Liver (tissue), 9 donors: ENCODE data around the gene RALGPS2. TPM values are rescaled to one million over a fixed set of nuclear protein-coding genes. Genes with fewer than 3 reads are reported as not detected.

Experiments used
- DNase-seq: peaks from one replicate; pipeline ENCODE4 v3.0.0-alpha.2; 2017; ENCODE audit warnings: low spot score
- H3K27ac ChIP-seq, 2 donors: one replicate each; pipeline ENCODE4 v1.7.0; 2013; ENCODE audit warnings: inconsistent platforms in 2 of 2, low read length in 2 of 2, control low read depth in 1 of 2, low read depth in 1 of 2, mild to moderate bottlenecking in 1 of 2
- H3K27me3 ChIP-seq, 4 donors: one replicate each; pipeline versions ENCODE4 v1.6.1 to v1.7.0; 2013; ENCODE audit warnings: low read length in 3 of 4, inconsistent platforms in 1 of 4, mild to moderate bottlenecking in 1 of 4, moderate library complexity in 1 of 4; ENCODE audit not compliant: control insufficient read depth in 4 of 4, insufficient read depth in 4 of 4
- H3K36me3 ChIP-seq, 4 donors: one replicate each; pipeline versions ENCODE4 v1.6.1 to v1.7.0; 2013; ENCODE audit warnings: low read length in 3 of 4, mild to moderate bottlenecking in 3 of 4, low read depth in 1 of 4, moderate library complexity in 1 of 4; ENCODE audit not compliant: control insufficient read depth in 4 of 4, insufficient read depth in 3 of 4
- H3K4me1 ChIP-seq, 4 donors: one replicate each; pipeline versions ENCODE4 v1.6.1 to v1.7.0; 2013; ENCODE audit warnings: low read length in 3 of 4, mild to moderate bottlenecking in 3 of 4, moderate library complexity in 1 of 4; ENCODE audit not compliant: control insufficient read depth in 4 of 4, insufficient read depth in 4 of 4
- H3K4me3 ChIP-seq, 3 donors: one replicate each; pipeline versions ENCODE4 v1.6.1 to v1.7.0; 2013; ENCODE audit warnings: low read length in 3 of 3, control low read depth in 1 of 3, low read depth in 1 of 3, mild to moderate bottlenecking in 1 of 3
- H3K9ac ChIP-seq, 2 donors: one replicate each; pipeline ENCODE4 v1.7.0; 2013; ENCODE audit warnings: low read length in 2 of 2, mild to moderate bottlenecking in 2 of 2, moderate library complexity in 2 of 2, control low read depth in 1 of 2, low read depth in 1 of 2
- H3K9me3 ChIP-seq, 4 donors: one replicate each; pipeline versions ENCODE4 v1.6.1 to v1.7.0; 2013; ENCODE audit warnings: low read length in 3 of 4; ENCODE audit not compliant: control insufficient read depth in 4 of 4
- FOXA1 ChIP-seq: IDR thresholded peaks from 2 replicates; pipeline ENCODE4 v1.6.1; 2016; ENCODE audit warnings: antibody characterized with exemption
- FOXA2 ChIP-seq: IDR thresholded peaks from 2 replicates; pipeline ENCODE4 v1.6.1; 2016; ENCODE audit warnings: antibody characterized with exemption
- GABPA ChIP-seq, 2 donors: IDR thresholded peaks in 1 of 2; conservative IDR thresholded peaks in 1 of 2; 2 replicates each; pipeline ENCODE4 v1.6.1; 2016; ENCODE audit warnings: antibody characterized with exemption in 2 of 2, mild to moderate bottlenecking in 1 of 2, moderate library complexity in 1 of 2
- HNF4A ChIP-seq, 2 donors: conservative IDR thresholded peaks; 2 replicates each; pipeline ENCODE4 v1.6.1; 2016; ENCODE audit warnings: antibody characterized with exemption in 2 of 2, mild to moderate bottlenecking in 2 of 2
- HNF4G ChIP-seq: IDR thresholded peaks from 2 replicates; pipeline ENCODE4 v1.6.1; 2016; ENCODE audit warnings: antibody characterized with exemption
- NR2F2 ChIP-seq: IDR thresholded peaks from 2 replicates; pipeline ENCODE4 v1.6.1; 2016; ENCODE audit warnings: antibody characterized with exemption
- RAD21 ChIP-seq, 2 donors: IDR thresholded peaks; 2 replicates each; pipeline ENCODE4 v1.6.1; 2016; ENCODE audit warnings: antibody characterized with exemption in 2 of 2, mild to moderate bottlenecking in 2 of 2
- RXRA ChIP-seq, 2 donors: IDR thresholded peaks; 2 replicates each; pipeline ENCODE4 v1.6.1; 2017 to 2018; ENCODE audit warnings: antibody characterized with exemption in 2 of 2, mild to moderate bottlenecking in 1 of 2
- SP1 ChIP-seq: IDR thresholded peaks from 2 replicates; pipeline ENCODE4 v1.6.1; 2018; ENCODE audit warnings: antibody characterized with exemption, mild to moderate bottlenecking
- YY1 ChIP-seq: IDR thresholded peaks from 2 replicates; pipeline ENCODE4 v1.6.1; 2016; ENCODE audit warnings: antibody characterized with exemption, mild to moderate bottlenecking
- WGBS: extraction: QIAGEN DNeasy Blood & Tissue Kit; methylation state at CpG from one replicate; pipeline ENCODE4 v1.1.7; 2013; 5-methylcytosine and 5-hydroxymethylcytosine counted together
- polyA plus RNA-seq, 2 donors: library from polyadenylated mRNA; stranded (reverse) in 1 of 2; unstranded in 1 of 2; fragments of 200-250 nt in 1 of 2; fragments of >200 nt in 1 of 2; fragmentation: Nextera tagmentation in 1 of 2; extraction: Ambion mirVana in 1 of 2; gene quantifications; one replicate each; pipeline versions ENCODE4 v1.2.1 to v1.2.3, GENCODE V29; 2013 to 2015
- total RNA-seq, 2 donors: library from RNA; depleted of rRNA; stranded (reverse); fragments of >200 nt; gene quantifications; one replicate each; pipeline ENCODE4 v1.2.3, GENCODE V29; 2014
- TF ChIP-seq, protein P1 (sequence below): IDR thresholded peaks from 2 replicates; pipeline ENCODE4 v1.6.1; 2016; ENCODE audit warnings: antibody characterized with exemption, mild to moderate bottlenecking
- TF ChIP-seq, protein P2 (sequence below): IDR thresholded peaks from 2 replicates; pipeline ENCODE4 v1.6.1; 2016; ENCODE audit warnings: antibody characterized with exemption
- TF ChIP-seq, protein P3 (sequence below): IDR thresholded peaks from 2 replicates; pipeline ENCODE4 v1.6.1; 2016; ENCODE audit warnings: antibody characterized with exemption
- TF ChIP-seq, protein P4 (sequence below): fragments of 150-350 bp; IDR thresholded peaks from 2 replicates; pipeline ENCODE4 v1.5.1; 2017; ENCODE audit warnings: improper control_type of control experiment, low read depth, low read length; ENCODE audit not compliant: missing input control
- donor health status: healthy.
- donor health status: healthy.
- donor health status: healthy.
- donor health status: healthy.
- donor health status: healthy.

The RALGPS2 gene
- total and polyA plus RNA-seq, 4 donors, result 8.1 to 39.2 (median 16.9) TPM

DNA sequence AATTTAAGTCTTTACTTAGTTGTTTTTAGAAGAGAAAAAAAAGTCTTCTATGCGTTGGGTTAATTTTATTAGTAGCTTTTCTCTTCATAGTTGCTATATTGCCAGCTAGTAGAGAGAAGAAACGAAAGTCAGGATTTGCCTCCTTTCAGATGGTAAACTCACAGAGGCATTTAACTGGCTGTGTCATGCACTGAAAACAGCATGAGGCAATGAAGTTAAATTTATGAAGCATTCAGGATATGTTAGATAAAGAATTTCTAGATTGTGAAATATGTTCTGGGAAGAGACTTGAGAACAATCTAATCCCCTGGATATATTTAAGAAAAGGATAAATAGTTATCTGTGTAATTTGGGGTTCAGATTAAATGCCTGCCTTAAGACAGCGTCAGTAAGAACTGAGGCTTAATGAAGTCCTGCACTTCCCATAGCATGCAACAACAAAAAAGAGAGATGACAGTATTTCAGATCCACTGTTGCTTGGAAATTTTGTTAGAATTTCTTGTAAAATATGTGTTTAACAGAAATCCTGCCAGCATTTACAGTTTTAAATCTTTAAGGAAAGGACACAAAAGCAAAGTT, 144.2 kb downstream of the RALGPS2 start:
- TF ChIP-seq, protein P1, sequence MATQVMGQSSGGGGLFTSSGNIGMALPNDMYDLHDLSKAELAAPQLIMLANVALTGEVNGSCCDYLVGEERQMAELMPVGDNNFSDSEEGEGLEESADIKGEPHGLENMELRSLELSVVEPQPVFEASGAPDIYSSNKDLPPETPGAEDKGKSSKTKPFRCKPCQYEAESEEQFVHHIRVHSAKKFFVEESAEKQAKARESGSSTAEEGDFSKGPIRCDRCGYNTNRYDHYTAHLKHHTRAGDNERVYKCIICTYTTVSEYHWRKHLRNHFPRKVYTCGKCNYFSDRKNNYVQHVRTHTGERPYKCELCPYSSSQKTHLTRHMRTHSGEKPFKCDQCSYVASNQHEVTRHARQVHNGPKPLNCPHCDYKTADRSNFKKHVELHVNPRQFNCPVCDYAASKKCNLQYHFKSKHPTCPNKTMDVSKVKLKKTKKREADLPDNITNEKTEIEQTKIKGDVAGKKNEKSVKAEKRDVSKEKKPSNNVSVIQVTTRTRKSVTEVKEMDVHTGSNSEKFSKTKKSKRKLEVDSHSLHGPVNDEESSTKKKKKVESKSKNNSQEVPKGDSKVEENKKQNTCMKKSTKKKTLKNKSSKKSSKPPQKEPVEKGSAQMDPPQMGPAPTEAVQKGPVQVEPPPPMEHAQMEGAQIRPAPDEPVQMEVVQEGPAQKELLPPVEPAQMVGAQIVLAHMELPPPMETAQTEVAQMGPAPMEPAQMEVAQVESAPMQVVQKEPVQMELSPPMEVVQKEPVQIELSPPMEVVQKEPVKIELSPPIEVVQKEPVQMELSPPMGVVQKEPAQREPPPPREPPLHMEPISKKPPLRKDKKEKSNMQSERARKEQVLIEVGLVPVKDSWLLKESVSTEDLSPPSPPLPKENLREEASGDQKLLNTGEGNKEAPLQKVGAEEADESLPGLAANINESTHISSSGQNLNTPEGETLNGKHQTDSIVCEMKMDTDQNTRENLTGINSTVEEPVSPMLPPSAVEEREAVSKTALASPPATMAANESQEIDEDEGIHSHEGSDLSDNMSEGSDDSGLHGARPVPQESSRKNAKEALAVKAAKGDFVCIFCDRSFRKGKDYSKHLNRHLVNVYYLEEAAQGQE, result no peak
- TF ChIP-seq, protein P2, sequence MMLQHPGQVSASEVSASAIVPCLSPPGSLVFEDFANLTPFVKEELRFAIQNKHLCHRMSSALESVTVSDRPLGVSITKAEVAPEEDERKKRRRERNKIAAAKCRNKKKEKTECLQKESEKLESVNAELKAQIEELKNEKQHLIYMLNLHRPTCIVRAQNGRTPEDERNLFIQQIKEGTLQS, result no peak
- no peak for TF ChIP-seq SP1
- TF ChIP-seq FOXA2, result no peak
- TF ChIP-seq, protein P3, sequence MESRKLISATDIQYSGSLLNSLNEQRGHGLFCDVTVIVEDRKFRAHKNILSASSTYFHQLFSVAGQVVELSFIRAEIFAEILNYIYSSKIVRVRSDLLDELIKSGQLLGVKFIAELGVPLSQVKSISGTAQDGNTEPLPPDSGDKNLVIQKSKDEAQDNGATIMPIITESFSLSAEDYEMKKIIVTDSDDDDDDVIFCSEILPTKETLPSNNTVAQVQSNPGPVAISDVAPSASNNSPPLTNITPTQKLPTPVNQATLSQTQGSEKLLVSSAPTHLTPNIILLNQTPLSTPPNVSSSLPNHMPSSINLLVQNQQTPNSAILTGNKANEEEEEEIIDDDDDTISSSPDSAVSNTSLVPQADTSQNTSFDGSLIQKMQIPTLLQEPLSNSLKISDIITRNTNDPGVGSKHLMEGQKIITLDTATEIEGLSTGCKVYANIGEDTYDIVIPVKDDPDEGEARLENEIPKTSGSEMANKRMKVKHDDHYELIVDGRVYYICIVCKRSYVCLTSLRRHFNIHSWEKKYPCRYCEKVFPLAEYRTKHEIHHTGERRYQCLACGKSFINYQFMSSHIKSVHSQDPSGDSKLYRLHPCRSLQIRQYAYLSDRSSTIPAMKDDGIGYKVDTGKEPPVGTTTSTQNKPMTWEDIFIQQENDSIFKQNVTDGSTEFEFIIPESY, result no peak
- no peak for TF ChIP-seq NR2F2
- TF ChIP-seq, protein P4, sequence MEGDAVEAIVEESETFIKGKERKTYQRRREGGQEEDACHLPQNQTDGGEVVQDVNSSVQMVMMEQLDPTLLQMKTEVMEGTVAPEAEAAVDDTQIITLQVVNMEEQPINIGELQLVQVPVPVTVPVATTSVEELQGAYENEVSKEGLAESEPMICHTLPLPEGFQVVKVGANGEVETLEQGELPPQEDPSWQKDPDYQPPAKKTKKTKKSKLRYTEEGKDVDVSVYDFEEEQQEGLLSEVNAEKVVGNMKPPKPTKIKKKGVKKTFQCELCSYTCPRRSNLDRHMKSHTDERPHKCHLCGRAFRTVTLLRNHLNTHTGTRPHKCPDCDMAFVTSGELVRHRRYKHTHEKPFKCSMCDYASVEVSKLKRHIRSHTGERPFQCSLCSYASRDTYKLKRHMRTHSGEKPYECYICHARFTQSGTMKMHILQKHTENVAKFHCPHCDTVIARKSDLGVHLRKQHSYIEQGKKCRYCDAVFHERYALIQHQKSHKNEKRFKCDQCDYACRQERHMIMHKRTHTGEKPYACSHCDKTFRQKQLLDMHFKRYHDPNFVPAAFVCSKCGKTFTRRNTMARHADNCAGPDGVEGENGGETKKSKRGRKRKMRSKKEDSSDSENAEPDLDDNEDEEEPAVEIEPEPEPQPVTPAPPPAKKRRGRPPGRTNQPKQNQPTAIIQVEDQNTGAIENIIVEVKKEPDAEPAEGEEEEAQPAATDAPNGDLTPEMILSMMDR, result no peak
- no peak for TF ChIP-seq RAD21 (IDR thresholded peaks at IDR 0.05)
- no peak for TF ChIP-seq RXRA (IDR thresholded peaks at IDR 0.05)
- no peak for TF ChIP-seq HNF4G
- no peak for TF ChIP-seq YY1
- H3K9me3 ChIP-seq, result no peaks in the 10 kb centered on the region
- WGBS, result 50% methylated on average over 3 of the region's 3 CpGs
- peak overlapping the region; percentile 48 to 69 for H3K27ac ChIP-seq
- peak overlapping the region; percentile 66 to 82 for H3K9ac ChIP-seq
- peaks cover 0 to 3% (median under 1%) of the 10 kb centered on the region in 4 donors for H3K36me3 ChIP-seq
- peak overlapping the region in 1 of 3 donors; percentile 26 for H3K4me3 ChIP-seq
- H3K27me3 ChIP-seq, result no peaks in the 10 kb centered on the region
- H3K4me1 ChIP-seq, result peaks cover 3 to 25% (median 19%) of the 10 kb centered on the region in 4 donors
- DNase-seq, result no peak

DNA sequence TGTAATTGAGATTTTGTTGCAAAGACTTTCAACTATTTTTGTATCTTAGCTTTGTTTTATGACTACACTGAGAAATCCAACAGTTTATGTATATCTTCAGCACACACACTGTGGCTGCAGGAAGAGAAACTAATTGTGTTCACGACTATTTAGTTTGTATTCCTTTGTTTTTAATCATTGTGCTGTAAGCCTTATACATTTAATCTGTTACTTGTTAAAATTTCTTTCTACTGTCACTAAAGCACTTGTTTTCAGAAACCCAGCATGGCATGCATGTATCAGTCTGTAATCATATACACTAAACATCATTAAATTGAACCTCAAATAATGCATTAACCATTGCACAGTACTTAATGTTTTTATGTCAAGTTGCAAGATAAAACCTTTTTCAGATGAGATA, 145.2 kb downstream of the RALGPS2 start:
- Histone ChIP-seq H3K9me3 (no peaks in the 10 kb centered on the region), H3K4me3 (peak overlapping the region in 2 of 3 donors; percentile 23 to 24), H3K4me1 (peaks cover 3 to 25% (median 19%) of the 10 kb centered on the region in 4 donors), H3K27ac (peak overlapping the region in 1 of 2 donors; percentile 48), H3K9ac (peak overlapping the region; percentile 11 to 66), H3K36me3 (no peaks in the 10 kb centered on the region), H3K27me3 (no peaks in the 10 kb centered on the region)
- no peak for DNase-seq
- TF ChIP-seq YY1, result no peak
- TF ChIP-seq, protein P3, result no peak
- no peak for TF ChIP-seq RAD21 (IDR thresholded peaks at IDR 0.05)
- TF ChIP-seq FOXA1, result no peak
- TF ChIP-seq NR2F2, result no peak
- TF ChIP-seq HNF4A (conservative IDR thresholded peaks at IDR 0.05), result no peak
- no peak for TF ChIP-seq FOXA2
- no peak for TF ChIP-seq HNF4G
- TF ChIP-seq, protein P4, result no peak
- no peak for TF ChIP-seq GABPA (IDR thresholded peaks at IDR 0.05 in 1 of 2, conservative IDR thresholded peaks at IDR 0.05 in 1 of 2)
- WGBS, result 39% methylated on average over 1 of the region's 1 CpG
